H9 (cell line): ENCODE data around the gene SBNO1. TPM values are rescaled to one million over a fixed set of nuclear protein-coding genes. Genes with fewer than 3 reads are reported as not detected.
"Not testable (repeated sequence)": the region's sequence is repeated elsewhere in the genome, so short reads cannot be mapped to it uniquely, and the experiment has no call there.

Source experiments
- DNase-seq: peaks from one replicate; pipeline ENCODE4 v3.0.0-alpha.2; 2017
- H2AFZ ChIP-seq: one replicate; pipeline ENCODE4 v1.6.1; 2013; ENCODE audit warnings: mild to moderate bottlenecking, low read length, control low read depth, moderate library complexity
- H2AK5ac ChIP-seq: 2 replicates; pipeline ENCODE4 v1.6.1; 2013; ENCODE audit warnings: low read length, control low read depth, mixed read lengths; ENCODE audit not compliant: insufficient read length
- H2BK120ac ChIP-seq: one replicate; pipeline ENCODE4 v1.6.1; 2013; ENCODE audit warnings: low read depth, mild to moderate bottlenecking, low read length, control low read depth, inconsistent platforms; ENCODE audit not compliant: poor library complexity, severe bottlenecking
- H2BK12ac ChIP-seq: 2 replicates; pipeline ENCODE4 v1.6.1; 2013; ENCODE audit warnings: low read length, control low read depth, mixed read lengths, low read depth; ENCODE audit not compliant: insufficient read length
- H2BK15ac ChIP-seq: 2 replicates; pipeline ENCODE4 v1.6.1; 2013; ENCODE audit warnings: low read depth, low read length, control low read depth
- H2BK20ac ChIP-seq: one replicate; pipeline ENCODE4 v1.6.1; 2013; ENCODE audit warnings: low read depth, mild to moderate bottlenecking, low read length, control low read depth, inconsistent platforms; ENCODE audit not compliant: poor library complexity, severe bottlenecking
- H2BK5ac ChIP-seq: 2 replicates; pipeline ENCODE4 v1.6.1; 2013; ENCODE audit warnings: low read length, control low read depth, mixed read lengths; ENCODE audit not compliant: insufficient read length
- H3K14ac ChIP-seq: 2 replicates; pipeline ENCODE4 v1.6.1; 2013; ENCODE audit warnings: low read length, control low read depth; ENCODE audit not compliant: insufficient read depth
- H3K18ac ChIP-seq: 2 replicates; pipeline ENCODE4 v1.6.1; 2013; ENCODE audit warnings: low read depth, mild to moderate bottlenecking, mixed read lengths, low read length, control low read depth; ENCODE audit not compliant: insufficient read length
- H3K23ac ChIP-seq: 2 replicates; pipeline ENCODE4 v1.6.1; 2013; ENCODE audit warnings: low read length, control low read depth, mixed read lengths, low read depth; ENCODE audit not compliant: insufficient read length
- H3K23me2 ChIP-seq: 2 replicates; pipeline ENCODE4 v1.6.1; 2013; ENCODE audit warnings: low read depth, mild to moderate bottlenecking, mixed read lengths, low read length, control low read depth; ENCODE audit not compliant: insufficient read length, poor library complexity, severe bottlenecking
- H3K27ac ChIP-seq: 2 replicates; pipeline ENCODE4 v1.5.1; 2013; ENCODE audit warnings: low read length, control low read depth, mixed read lengths, low read depth; ENCODE audit not compliant: insufficient read length
- H3K27me3 ChIP-seq: 2 replicates; pipeline ENCODE4 v1.6.1; 2013; ENCODE audit warnings: low read length, control low read depth, inconsistent platforms; ENCODE audit not compliant: insufficient read depth
- H3K4ac ChIP-seq: 2 replicates; pipeline ENCODE4 v1.6.1; 2013; ENCODE audit warnings: low read depth, mild to moderate bottlenecking, control low read depth, inconsistent platforms, low read length, moderate library complexity
- H3K4me1 ChIP-seq: 2 replicates; pipeline ENCODE4 v1.6.1; 2013; ENCODE audit warnings: low read length, control low read depth, inconsistent platforms; ENCODE audit not compliant: insufficient read depth
- H3K4me2 ChIP-seq: 2 replicates; pipeline ENCODE4 v1.6.1; 2013; ENCODE audit warnings: low read length, control low read depth, mixed read lengths; ENCODE audit not compliant: insufficient read length, insufficient read depth
- H3K56ac ChIP-seq: 2 replicates; pipeline ENCODE4 v1.6.1; 2013; ENCODE audit warnings: low read depth, mild to moderate bottlenecking, mixed read lengths, low read length, control low read depth; ENCODE audit not compliant: insufficient read length
- H3K79me1 ChIP-seq: 2 replicates; pipeline ENCODE4 v1.6.1; 2013; ENCODE audit warnings: low read depth, mild to moderate bottlenecking, moderate library complexity, low read length, control low read depth, inconsistent platforms; ENCODE audit not compliant: insufficient read depth, poor library complexity, severe bottlenecking
- H3K79me2 ChIP-seq: 2 replicates; pipeline ENCODE4 v1.6.1; 2013; ENCODE audit warnings: low read length, control low read depth, inconsistent platforms; ENCODE audit not compliant: insufficient read depth
- H3K9ac ChIP-seq: 2 replicates; pipeline ENCODE4 v1.6.1; 2013; ENCODE audit warnings: low read length, control low read depth, mixed read lengths; ENCODE audit not compliant: insufficient read length; ENCODE audit errors: extremely low read depth
- H3K9me3 ChIP-seq: one replicate; pipeline ENCODE4 v1.6.1; 2013; ENCODE audit warnings: low read depth, low read length, inconsistent platforms; ENCODE audit not compliant: control insufficient read depth
- H3T11ph ChIP-seq: one replicate; pipeline ENCODE4 v1.6.1; 2013; ENCODE audit warnings: mild to moderate bottlenecking, low read length, control low read depth, inconsistent platforms
- H4K20me1 ChIP-seq: one replicate; pipeline ENCODE4 v1.6.1; 2013; ENCODE audit not compliant: control insufficient read depth, insufficient read length, insufficient read depth
- H4K5ac ChIP-seq: 2 replicates; pipeline ENCODE4 v1.6.1; 2013; ENCODE audit warnings: low read depth, mild to moderate bottlenecking, mixed read lengths, low read length, control low read depth; ENCODE audit not compliant: insufficient read length
- H4K8ac ChIP-seq: replicated peaks from 2 replicates; pipeline ENCODE4 v1.6.1; 2013; ENCODE audit warnings: low read length, control low read depth, mixed read lengths, low read depth; ENCODE audit not compliant: insufficient read length
- H4K91ac ChIP-seq: 2 replicates; pipeline ENCODE4 v1.6.1; 2013; ENCODE audit warnings: low read depth, mild to moderate bottlenecking, moderate library complexity, mixed read lengths, low read length, control low read depth; ENCODE audit not compliant: insufficient read length
- H3K27ac Mint-ChIP-seq, 3 experiments: 2 replicates in 2 of 3; 3 replicates in 1 of 3; pipeline ENCODE4 v1.8.0; 2020 to 2021; ENCODE audit warnings: mixed read lengths in 3 of 3, mild to moderate bottlenecking in 1 of 3, moderate library complexity in 1 of 3
- H3K27me3 Mint-ChIP-seq: 2 replicates; pipeline ENCODE4 v1.8.0; 2021; ENCODE audit warnings: low read depth, mild to moderate bottlenecking, moderate library complexity, mixed read lengths
- H3K36me3 Mint-ChIP-seq, 3 experiments: 2 replicates in 2 of 3; 3 replicates in 1 of 3; pipeline ENCODE4 v1.8.0; 2020 to 2021; ENCODE audit warnings: low read depth in 3 of 3, mixed read lengths in 3 of 3; ENCODE audit not compliant: insufficient read depth in 1 of 3
- H3K4me1 Mint-ChIP-seq, 2 experiments: 2 replicates each; pipeline ENCODE4 v1.8.0; 2020; ENCODE audit warnings: mixed read lengths in 2 of 2
- H3K4me3 Mint-ChIP-seq, 2 experiments: 2 replicates in 1 of 2; 3 replicates in 1 of 2; pipeline ENCODE4 v1.8.0; 2020 to 2021; ENCODE audit warnings: mild to moderate bottlenecking in 2 of 2, mixed read lengths in 2 of 2, moderate library complexity in 1 of 2
- H3K9me3 Mint-ChIP-seq, 2 experiments: 2 replicates in 1 of 2; 3 replicates in 1 of 2; pipeline ENCODE4 v1.8.0; 2020; ENCODE audit warnings: mild to moderate bottlenecking in 2 of 2, mixed read lengths in 2 of 2, moderate library complexity in 1 of 2
- WGBS: extraction: QIAGEN DNeasy Blood & Tissue Kit; methylation state at CpG from one replicate; pipeline ENCODE4 v1.1.7; 2013; ENCODE audit warnings: missing lambda C conversion rate, low lambda C conversion rate, mixed read lengths; ENCODE audit not compliant: insufficient read length; ENCODE audit errors: extremely low coverage; 5-methylcytosine and 5-hydroxymethylcytosine counted together
- total RNA-seq: library from RNA; stranded (reverse); gene quantifications from 2 replicates; pipeline ENCODE4 v1.2.1, GENCODE V29; 2021

SBNO1 gene
- total RNA-seq, 1 experiment from 2014 or later: 47.5 TPM

- not testable (repeated sequence) for H2AK5ac ChIP-seq, H3K56ac ChIP-seq, H3K79me1 ChIP-seq, H3K23me2 ChIP-seq, H3K9me3 ChIP-seq, H2BK15ac ChIP-seq, H3K4me1 Mint-ChIP-seq, H2BK120ac ChIP-seq, H3K27ac ChIP-seq, H3K36me3 Mint-ChIP-seq, H4K8ac ChIP-seq, H4K20me1 ChIP-seq, H3K4me2 ChIP-seq, H3K9me3 Mint-ChIP-seq, H3K79me2 ChIP-seq, H3K4me3 Mint-ChIP-seq, H3K4ac ChIP-seq, H3K27ac Mint-ChIP-seq, H3K27me3 Mint-ChIP-seq, H4K91ac ChIP-seq, H3K4me1 ChIP-seq, H3K27me3 ChIP-seq, H2BK5ac ChIP-seq, H4K5ac ChIP-seq, H2BK12ac ChIP-seq, H2BK20ac ChIP-seq, H3K23ac ChIP-seq, H3K9ac ChIP-seq, H3K18ac ChIP-seq, H2AFZ ChIP-seq, H3K14ac ChIP-seq, H3T11ph ChIP-seq, DNase-seq
- WGBS: no CpG with 5 or more reads among the region's 48 CpGs
These were observed 7.2 kb upstream of the SBNO1 start for GRCh38 chr12:123371667-123372368.
